ENCODE measurements around the gene TMEM190.

The TMEM190 gene

GRCh38 chr19:55352040-55352439, 24.6 kb upstream of the TMEM190 start:
- DNase-seq (ENCODE audit: low read depth), result no peak

- DNase-seq (ENCODE audit: low read depth), result no peak
These were observed 24.0 kb upstream of the TMEM190 start for GRCh38 chr19:55352549-55353145.

- DNase-seq (ENCODE audit: low read depth), result no peak
These were observed 23.2 kb upstream of the TMEM190 start for GRCh38 chr19:55353356-55353802.

- DNase-seq (ENCODE audit: low read depth), result peak; percentile 27
These were observed 22.6 kb upstream of the TMEM190 start for GRCh38 chr19:55353803-55354697.

- DNase-seq (ENCODE audit: low read depth), result no peak
These were observed 21.9 kb upstream of the TMEM190 start, which contains the start of gene COX6B2 for GRCh38 chr19:55354698-55355212. COX6B2 (minus strand) TSS chr19:55354719; CDS start chr19:55354521, 198 bp downstream.

- no peak for DNase-seq (ENCODE audit: low read depth)
These were observed 21.3 kb upstream of the TMEM190 start for GRCh38 chr19:55355213-55355821.

GRCh38 chr19:55358493-55358892, 18.1 kb upstream of the TMEM190 start:
- no peak for DNase-seq (ENCODE audit: low read depth)

- no peak for DNase-seq (ENCODE audit: low read depth)
These were observed 17.4 kb upstream of the TMEM190 start for GRCh38 chr19:55358943-55359908.

- DNase-seq (ENCODE audit: low read depth), result no peak
These were observed 15.7 kb upstream of the TMEM190 start for GRCh38 chr19:55360902-55361301.

- DNase-seq (ENCODE audit: low read depth), result no peak
These were observed 14.2 kb upstream of the TMEM190 start for GRCh38 chr19:55362174-55362989.

- DNase-seq (ENCODE audit: low read depth), result no peak
These were observed 13.5 kb upstream of the TMEM190 start, which contains the start of gene GARIN5B for GRCh38 chr19:55362990-55363716. GARIN5B (minus strand) TSS chr19:55363260; CDS start chr19:55363066, 194 bp downstream.

GRCh38 chr19:55365245-55365644, 11.4 kb upstream of the TMEM190 start:
- no peak for DNase-seq (ENCODE audit: low read depth)

GRCh38 chr19:55365964-55366363, 10.7 kb upstream of the TMEM190 start:
- no peak for DNase-seq (ENCODE audit: low read depth)

GRCh38 chr19:55366790-55367189, 9.8 kb upstream of the TMEM190 start:
- no peak for DNase-seq (ENCODE audit: low read depth)

GRCh38 chr19:55368106-55368505, 8.5 kb upstream of the TMEM190 start:
- no peak for DNase-seq (ENCODE audit: low read depth)

GRCh38 chr19:55368701-55369563, 7.7 kb upstream of the TMEM190 start:
- no peak for DNase-seq (ENCODE audit: low read depth)

- no peak for DNase-seq (ENCODE audit: low read depth)
These were observed 6.8 kb upstream of the TMEM190 start for GRCh38 chr19:55369653-55370304.

GRCh38 chr19:55370305-55370988, 6.2 kb upstream of the TMEM190 start, which contains the start of gene IL11:
IL11 (minus strand) TSS chr19:55370463; CDS start chr19:55370310, 153 bp downstream.
- DNase-seq (ENCODE audit: low read depth), result no peak

Measured in stimulated activated CD8-positive, alpha-beta memory T cell treated with anti-CD3 and anti-CD28 coated beads, Interleukin-12 subunit alpha, Interleukin-12 subunit beta, amount 100 ng/mL, for 4 hours (primary cell).